ENCODE measurements around the gene BCAS1. TPM values are rescaled to one million over a fixed set of nuclear protein-coding genes. Genes with fewer than 3 reads are reported as not detected.

The BCAS1 gene
- total and polyA plus RNA-seq, 10 of the 15 experiments (the other 5 are each of a cell fraction or from before 2014, with no cell fraction given) = 0.21 to 1.4 (median 0.55) TPM

- ChIA-PET CTCF (interaction anchor here (0.9 to 2.8 kb wide), 4 partner anchors 12 to 19 kb away, joined by 3 to 15 read pairs (median 6); no protein-coding TSS in a partner anchor), RAD21 (ENCODE audit: unreplicated experiment) (no interaction called here), SMC1A (ENCODE audit: uncharacterized antibody, unreplicated experiment) (interaction anchor here (0.7 to 0.8 kb wide), 2 partner anchors 104 to 1043 kb away, joined by 3 read pairs; no protein-coding TSS in a partner anchor), POLR2A (no interaction called here)
- Histone ChIP-seq H3K4me2 (ENCODE audit: control insufficient read depth, insufficient read depth) (no peak overlapping the region), H3K27me3 (replicated peaks in 1 of 2; ENCODE audit: control insufficient read depth in 2 of 2, insufficient read depth in 2 of 2, low read length in 1 of 2) (no peaks in the 10 kb centered on the region), H4K20me1 (ENCODE audit: control insufficient read depth, insufficient read depth) (no peaks in the 10 kb centered on the region), H3K79me2 (ENCODE audit: control insufficient read depth, insufficient read depth, low read length) (no peaks in the 10 kb centered on the region), H2AFZ (ENCODE audit: control insufficient read depth, low read depth, low read length) (no peak overlapping the region), H3K9me3 (replicated peaks; ENCODE audit: control insufficient read depth, insufficient read depth, low read length) (peaks cover 6% of the 10 kb centered on the region; the same call in 2 of the 3 replicates), H3K4me3 (no peak overlapping the region), H3K4me1 (ENCODE audit: control insufficient read depth, insufficient read depth, low read length) (peaks cover 13% of the 10 kb centered on the region), H3K9ac (ENCODE audit: control insufficient read depth, insufficient read depth, low read length) (no peak overlapping the region), H3K27ac (ENCODE audit: control insufficient read depth, insufficient read depth) (no peak overlapping the region; the same call in 1 of the 2 replicates), H3K36me3 (ENCODE audit: control insufficient read depth in 2 of 2, insufficient read depth in 2 of 2, low read length in 1 of 2) (no peaks in the 10 kb centered on the region)
- ATAC-seq = peak; percentile 77
- BruUV-seq (replicated peaks) = no TSS peak
- intact Hi-C loops (cut with micrococcal nuclease; ENCODE audit: unreplicated experiment) (no loop called here), in situ Hi-C loops (cut with MboI) (no loop called here)
- no peak for DNase-seq (ENCODE audit: low read depth, low spot score)
- FAIRE-seq = no peak
- TF ChIP-seq IRF4 (IDR thresholded peaks at IDR 0.05; ENCODE audit: low read depth, low read length) (0 out of 2 replicates have a peak, but pooled peaks have one; percentile 59), BMI1 (IDR thresholded peaks at IDR 0.05; ENCODE audit: borderline replicate concordance) (no peak), POLR2AphosphoS2 (IDR thresholded peaks at IDR 0.05; ENCODE audit: low read depth, low read length) (no peak), POLR2AphosphoS5 (IDR thresholded peaks at IDR 0.05; ENCODE audit: low read length) (no peak), NFXL1 (IDR thresholded peaks at IDR 0.05; ENCODE audit: borderline replicate concordance) (peak; percentile 23; the same call in 1 of the 2 replicates), RAD21 (IDR thresholded peaks at IDR 0.05; ENCODE audit: insufficient read depth, low read depth, low read length) (no peak), MEF2A (IDR thresholded peaks at IDR 0.05; ENCODE audit: insufficient read depth, low read depth, low read length) (no peak), POLR2A (IDR thresholded peaks at IDR 0.05; ENCODE audit: low read depth, low read length) (no peak), SP1 (IDR thresholded peaks at IDR 0.05; ENCODE audit: low read depth, low read length) (no peak), ETV6 (conservative IDR thresholded peaks at IDR 0.05 in 1 of 2, IDR thresholded peaks at IDR 0.05 in 1 of 2; ENCODE audit: borderline replicate concordance in 1 of 2, low read depth in 1 of 2) (0 out of 4 replicates have a peak, but pooled peaks of 1 of the 2 experiments have one; percentile 61), FOXM1 (IDR thresholded peaks at IDR 0.05; ENCODE audit: low read depth, low read length) (peak; percentile 42; the same call in 1 of the 2 replicates), TCF7 (IDR thresholded peaks at IDR 0.05; ENCODE audit: borderline replicate concordance) (no peak), ZNF687 (IDR thresholded peaks at IDR 0.05) (no peak), JUNB (IDR thresholded peaks at IDR 0.05) (peak; percentile 67), IRF3 (IDR thresholded peaks at IDR 0.05) (no peak), NFIC (IDR thresholded peaks at IDR 0.05; ENCODE audit: low read depth, low read length) (peak; percentile 65; the same call in 1 of the 2 replicates), SREBF2 (IDR thresholded peaks at IDR 0.05; ENCODE audit: low read length) (no peak), JUND (IDR thresholded peaks at IDR 0.05; ENCODE audit: low read depth, low read length) (no peak), RUNX3 (IDR thresholded peaks at IDR 0.05; ENCODE audit: low read length) (peak; percentile 25; the same call in 1 of the 2 replicates), ATF2 (IDR thresholded peaks at IDR 0.05; ENCODE audit: low read length) (peak; percentile 61), TCF12 (IDR thresholded peaks at IDR 0.05; ENCODE audit: low read depth, low read length) (no peak)
Observed at GRCh38 chr20:54044156-54044555, 26.2 kb downstream of the BCAS1 start.
